ENCODE results near the gene MRPS31.
A peak's percentile ranks its signal among the peaks of the same experiment; 100 is the strongest.

Gene MRPS31

GRCh38 chr13:40776232-40776631 lies 5.2 kb upstream of the MRPS31 start:
- Histone ChIP-seq H3K4ac (ENCODE audit: low read depth in 1 of 2, low read length in 2 of 2) (no peak overlapping the region), H3K23ac (ENCODE audit: low read length in 2 of 2) (no peak overlapping the region), H3K14ac (ENCODE audit: low read length in 2 of 2) (no peak overlapping the region), H4K91ac (ENCODE audit: low read length) (no peak overlapping the region), H4K8ac (ENCODE audit: low read length) (no peak overlapping the region), H3K27me3 (ENCODE audit: control insufficient read depth in 1 of 2, insufficient read depth in 1 of 2, low read length in 2 of 2) (no peaks in the 10 kb centered on the region), H2AK5ac (ENCODE audit: low read length, severe bottlenecking) (no peak overlapping the region), H3K18ac (ENCODE audit: low read depth in 1 of 2, low read length in 2 of 2) (no peak overlapping the region), H3K4me3 (ENCODE audit: insufficient read depth in 1 of 2, low read depth in 1 of 2, low read length in 2 of 2) (no peak overlapping the region), H3K27ac (ENCODE audit: low read length, poor library complexity, severe bottlenecking) (no peak overlapping the region), H3K79me1 (replicated peaks; ENCODE audit: low read length, poor library complexity, severe bottlenecking) (no peaks in the 10 kb centered on the region), H3K9ac (ENCODE audit: low read length) (no peak overlapping the region), H2BK5ac (ENCODE audit: low read depth, low read length, poor library complexity, severe bottlenecking) (no peak overlapping the region), H2AFZ (ENCODE audit: low read depth, low read length) (no peak overlapping the region), H2BK15ac (ENCODE audit: low read depth, poor library complexity, severe bottlenecking) (no peak overlapping the region), H3K9me3 (ENCODE audit: control insufficient read depth, low read length) (no peaks in the 10 kb centered on the region), H3K4me1 (ENCODE audit: control insufficient read depth, insufficient read depth, low read depth, low read length) (peaks cover 12% of the 10 kb centered on the region), H2BK12ac (ENCODE audit: low read length in 2 of 2) (no peak overlapping the region), H3K36me3 (ENCODE audit: control insufficient read depth in 1 of 2, insufficient read depth in 2 of 2, low read depth in 1 of 2, low read length in 2 of 2) (no peaks in the 10 kb centered on the region), H3K4me2 (ENCODE audit: low read length, poor library complexity, severe bottlenecking) (no peak overlapping the region), H2BK120ac (ENCODE audit: low read depth, low read length) (peak overlapping the region; percentile 69)
- DNase-seq, result no peak
- WGBS, result 100% methylated on average over 5 of the region's 7 CpGs

DNA sequence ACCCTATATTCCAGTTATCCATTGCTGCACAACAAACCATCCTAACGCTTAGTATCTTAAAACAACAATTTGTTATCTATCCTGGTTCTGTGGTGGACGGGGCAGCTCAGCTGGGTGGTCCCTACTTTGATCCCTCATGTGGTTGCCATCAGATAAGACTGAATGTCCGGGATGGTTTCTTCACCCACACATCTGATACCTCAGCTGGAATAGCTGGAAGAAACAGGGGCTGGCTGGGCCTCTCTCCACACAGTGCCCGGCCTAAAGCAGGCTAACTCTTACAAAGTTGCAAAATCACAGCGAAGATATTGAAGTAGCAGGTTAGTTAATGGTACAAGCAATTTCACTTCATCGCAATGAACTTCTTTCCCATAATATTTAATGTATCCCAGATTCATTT lies 3.7 kb upstream of the MRPS31 start:
- no peak overlapping the region for H2BK5ac ChIP-seq (ENCODE audit: low read depth, low read length, poor library complexity, severe bottlenecking)
- no peak overlapping the region for H4K91ac ChIP-seq (ENCODE audit: low read length)
- H3K27me3 ChIP-seq (ENCODE audit: control insufficient read depth in 1 of 2, insufficient read depth in 1 of 2, low read length in 2 of 2), result no peaks in the 10 kb centered on the region
- no peak overlapping the region for H4K8ac ChIP-seq (ENCODE audit: low read length)
- H2AK5ac ChIP-seq (ENCODE audit: low read length, severe bottlenecking), result no peak overlapping the region
- H3K23ac ChIP-seq (ENCODE audit: low read length in 2 of 2), result no peak overlapping the region
- no peak overlapping the region for H3K14ac ChIP-seq (ENCODE audit: low read length in 2 of 2)
- H3K4me1 ChIP-seq (ENCODE audit: control insufficient read depth, insufficient read depth, low read depth, low read length), result peaks cover 3% of the 10 kb centered on the region
- no peak overlapping the region for H3K18ac ChIP-seq (ENCODE audit: low read depth in 1 of 2, low read length in 2 of 2)
- H3K4ac ChIP-seq (ENCODE audit: low read depth in 1 of 2, low read length in 2 of 2), result no peak overlapping the region
- no peak overlapping the region for H3K4me2 ChIP-seq (ENCODE audit: low read length, poor library complexity, severe bottlenecking)
- no peaks in the 10 kb centered on the region for H3K9me3 ChIP-seq (ENCODE audit: control insufficient read depth, low read length)
- H3K27ac ChIP-seq (ENCODE audit: low read length, poor library complexity, severe bottlenecking), result no peak overlapping the region
- no peaks in the 10 kb centered on the region for H3K79me1 ChIP-seq (replicated peaks; ENCODE audit: low read length, poor library complexity, severe bottlenecking)
- WGBS, result 56% methylated on average over 4 of the region's 6 CpGs
- H2BK15ac ChIP-seq (ENCODE audit: low read depth, poor library complexity, severe bottlenecking), result no peak overlapping the region
- H2BK120ac ChIP-seq (ENCODE audit: low read depth, low read length), result no peak overlapping the region
- DNase-seq, result no peak
- H3K36me3 ChIP-seq (ENCODE audit: control insufficient read depth in 1 of 2, insufficient read depth in 2 of 2, low read depth in 1 of 2, low read length in 2 of 2), result no peaks in the 10 kb centered on the region
- H3K4me3 ChIP-seq (ENCODE audit: insufficient read depth in 1 of 2, low read depth in 1 of 2, low read length in 2 of 2), result no peak overlapping the region
- no peak overlapping the region for H3K9ac ChIP-seq (ENCODE audit: low read length)
- H2BK12ac ChIP-seq (ENCODE audit: low read length in 2 of 2), result no peak overlapping the region
- no peak overlapping the region for H2AFZ ChIP-seq (ENCODE audit: low read depth, low read length)

DNA sequence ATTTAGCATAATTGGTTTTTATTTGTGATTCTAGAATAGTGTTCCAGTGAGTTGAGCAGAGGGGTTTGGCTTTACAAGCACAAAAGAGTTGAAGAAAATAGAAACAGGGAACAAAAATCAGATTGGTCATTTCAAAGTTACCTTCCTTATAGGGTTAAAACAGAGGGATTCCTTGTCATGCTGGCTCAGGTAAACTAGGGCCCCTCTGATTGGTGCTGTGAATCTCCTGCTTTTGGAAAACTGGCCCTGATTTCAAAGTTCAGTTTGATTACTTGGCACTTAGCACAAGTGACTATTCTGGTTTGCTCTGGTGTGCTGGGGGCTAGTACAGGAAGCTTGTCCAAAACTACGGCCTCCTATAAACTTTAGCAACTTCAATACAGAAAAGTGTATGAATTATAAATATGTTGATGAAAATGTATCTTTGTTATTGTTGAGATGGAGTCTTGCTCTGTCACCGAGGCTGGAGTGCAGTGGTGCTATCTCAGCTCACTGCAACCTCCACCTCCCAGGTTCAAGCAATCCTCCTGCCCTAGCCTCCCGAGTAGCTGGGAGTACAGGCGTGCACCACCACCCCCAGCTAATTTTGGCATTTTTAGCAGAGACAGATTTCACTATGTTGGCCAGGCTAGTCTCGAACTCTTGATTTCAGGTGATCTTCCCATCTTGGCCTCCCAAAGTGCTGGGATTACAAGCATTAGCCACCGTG lies 1.9 kb upstream of the MRPS31 start:
- Histone ChIP-seq H2BK5ac (ENCODE audit: low read depth, low read length, poor library complexity, severe bottlenecking) (no peak overlapping the region), H3K4me1 (ENCODE audit: control insufficient read depth, insufficient read depth, low read depth, low read length) (peaks cover 3% of the 10 kb centered on the region), H3K27me3 (ENCODE audit: control insufficient read depth in 1 of 2, insufficient read depth in 1 of 2, low read length in 2 of 2) (no peaks in the 10 kb centered on the region), H3K9ac (ENCODE audit: low read length) (no peak overlapping the region), H2AFZ (ENCODE audit: low read depth, low read length) (no peak overlapping the region), H2BK120ac (ENCODE audit: low read depth, low read length) (no peak overlapping the region), H3K14ac (ENCODE audit: low read length in 2 of 2) (no peak overlapping the region), H3K4me2 (ENCODE audit: low read length, poor library complexity, severe bottlenecking) (no peak overlapping the region), H3K4me3 (ENCODE audit: insufficient read depth in 1 of 2, low read depth in 1 of 2, low read length in 2 of 2) (no peak overlapping the region), H3K27ac (ENCODE audit: low read length, poor library complexity, severe bottlenecking) (no peak overlapping the region), H2BK12ac (ENCODE audit: low read length in 2 of 2) (no peak overlapping the region), H3K36me3 (ENCODE audit: control insufficient read depth in 1 of 2, insufficient read depth in 2 of 2, low read depth in 1 of 2, low read length in 2 of 2) (no peaks in the 10 kb centered on the region), H3K23ac (ENCODE audit: low read length in 2 of 2) (no peak overlapping the region), H3K18ac (ENCODE audit: low read depth in 1 of 2, low read length in 2 of 2) (no peak overlapping the region), H4K8ac (ENCODE audit: low read length) (no peak overlapping the region), H2AK5ac (ENCODE audit: low read length, severe bottlenecking) (no peak overlapping the region), H3K4ac (ENCODE audit: low read depth in 1 of 2, low read length in 2 of 2) (peak overlapping the region in 1 of 2 experiments; percentile 11), H3K9me3 (ENCODE audit: control insufficient read depth, low read length) (no peaks in the 10 kb centered on the region), H4K91ac (ENCODE audit: low read length) (no peak overlapping the region), H2BK15ac (ENCODE audit: low read depth, poor library complexity, severe bottlenecking) (no peak overlapping the region), H3K79me1 (replicated peaks; ENCODE audit: low read length, poor library complexity, severe bottlenecking) (peaks cover 1% of the 10 kb centered on the region)
- WGBS, result 88% methylated on average over 5 of the region's 6 CpGs
- DNase-seq, result no peak

DNA sequence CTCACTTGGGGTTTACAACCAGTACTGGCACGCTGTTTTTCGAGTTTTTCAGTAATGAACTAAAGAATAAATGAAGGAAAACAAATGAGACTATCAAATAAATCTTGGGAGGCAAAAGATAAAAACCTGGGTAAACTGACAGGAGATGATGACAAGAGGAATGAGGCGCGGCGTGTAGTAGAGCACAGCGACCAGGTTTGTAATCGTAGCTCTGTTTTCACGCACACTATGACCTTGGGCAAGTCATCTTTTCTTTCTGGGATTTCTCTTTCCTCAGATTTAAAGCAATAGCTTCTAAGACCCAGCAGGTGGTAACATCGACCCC lies 419 bp downstream of the MRPS31 start:
- Histone ChIP-seq H2BK12ac (ENCODE audit: low read length in 2 of 2) (peak overlapping the region in 1 of 2 experiments; percentile 17), H3K4me2 (ENCODE audit: low read length, poor library complexity, severe bottlenecking) (peak overlapping the region; percentile 64), H3K79me1 (replicated peaks; ENCODE audit: low read length, poor library complexity, severe bottlenecking) (peaks cover 5% of the 10 kb centered on the region), H4K91ac (ENCODE audit: low read length) (no peak overlapping the region), H2BK5ac (ENCODE audit: low read depth, low read length, poor library complexity, severe bottlenecking) (no peak overlapping the region), H3K14ac (ENCODE audit: low read length in 2 of 2) (peak overlapping the region in 1 of 2 experiments; percentile 77), H3K4me1 (ENCODE audit: control insufficient read depth, insufficient read depth, low read depth, low read length) (peaks cover 1% of the 10 kb centered on the region), H3K9me3 (ENCODE audit: control insufficient read depth, low read length) (no peaks in the 10 kb centered on the region), H2BK15ac (ENCODE audit: low read depth, poor library complexity, severe bottlenecking) (no peak overlapping the region), H2AK5ac (ENCODE audit: low read length, severe bottlenecking) (no peak overlapping the region), H3K27me3 (ENCODE audit: control insufficient read depth in 1 of 2, insufficient read depth in 1 of 2, low read length in 2 of 2) (no peaks in the 10 kb centered on the region), H3K23ac (ENCODE audit: low read length in 2 of 2) (no peak overlapping the region), H2BK120ac (ENCODE audit: low read depth, low read length) (no peak overlapping the region), H3K4me3 (ENCODE audit: insufficient read depth in 1 of 2, low read depth in 1 of 2, low read length in 2 of 2) (peak overlapping the region; percentile 87 to 95), H2AFZ (ENCODE audit: low read depth, low read length) (peak overlapping the region; percentile 90), H3K4ac (ENCODE audit: low read depth in 1 of 2, low read length in 2 of 2) (peak overlapping the region in 1 of 2 experiments; percentile 80), H4K8ac (ENCODE audit: low read length) (peak overlapping the region; percentile 96), H3K27ac (ENCODE audit: low read length, poor library complexity, severe bottlenecking) (peak overlapping the region; percentile 75), H3K18ac (ENCODE audit: low read depth in 1 of 2, low read length in 2 of 2) (peak overlapping the region; percentile 81 to 96), H3K36me3 (ENCODE audit: control insufficient read depth in 1 of 2, insufficient read depth in 2 of 2, low read depth in 1 of 2, low read length in 2 of 2) (peaks cover 0 to 3% of the 10 kb centered on the region in 2 experiments), H3K9ac (ENCODE audit: low read length) (peak overlapping the region; percentile 96)
- no peak for DNase-seq
- WGBS, result 3% methylated on average over 9 of the region's 9 CpGs
